ENCODE data around the gene SMIM14.

DNA sequence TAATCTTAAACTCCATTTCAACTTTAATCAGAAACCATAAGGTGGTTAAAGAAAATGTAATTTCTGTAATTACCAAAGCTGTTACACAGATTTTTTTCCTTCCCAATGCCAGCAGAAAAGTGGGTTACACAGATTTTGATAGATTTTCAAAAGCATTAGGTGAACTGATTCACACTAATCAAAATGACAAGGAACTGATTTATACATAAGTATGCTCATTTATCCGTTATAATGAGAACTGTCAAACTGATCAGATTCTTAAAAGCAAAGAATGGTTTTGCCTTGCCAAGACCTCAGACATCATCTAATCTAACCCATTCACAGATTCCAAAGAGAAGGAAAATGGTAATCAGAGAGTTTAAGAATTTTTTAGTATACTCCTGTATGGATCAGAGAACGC, 116.6 kb downstream of the SMIM14 start:
- TF ChIP-seq, protein P1, sequence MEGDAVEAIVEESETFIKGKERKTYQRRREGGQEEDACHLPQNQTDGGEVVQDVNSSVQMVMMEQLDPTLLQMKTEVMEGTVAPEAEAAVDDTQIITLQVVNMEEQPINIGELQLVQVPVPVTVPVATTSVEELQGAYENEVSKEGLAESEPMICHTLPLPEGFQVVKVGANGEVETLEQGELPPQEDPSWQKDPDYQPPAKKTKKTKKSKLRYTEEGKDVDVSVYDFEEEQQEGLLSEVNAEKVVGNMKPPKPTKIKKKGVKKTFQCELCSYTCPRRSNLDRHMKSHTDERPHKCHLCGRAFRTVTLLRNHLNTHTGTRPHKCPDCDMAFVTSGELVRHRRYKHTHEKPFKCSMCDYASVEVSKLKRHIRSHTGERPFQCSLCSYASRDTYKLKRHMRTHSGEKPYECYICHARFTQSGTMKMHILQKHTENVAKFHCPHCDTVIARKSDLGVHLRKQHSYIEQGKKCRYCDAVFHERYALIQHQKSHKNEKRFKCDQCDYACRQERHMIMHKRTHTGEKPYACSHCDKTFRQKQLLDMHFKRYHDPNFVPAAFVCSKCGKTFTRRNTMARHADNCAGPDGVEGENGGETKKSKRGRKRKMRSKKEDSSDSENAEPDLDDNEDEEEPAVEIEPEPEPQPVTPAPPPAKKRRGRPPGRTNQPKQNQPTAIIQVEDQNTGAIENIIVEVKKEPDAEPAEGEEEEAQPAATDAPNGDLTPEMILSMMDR (IDR thresholded peaks at IDR 0.05; ENCODE audit: low read depth, low read length, poor library complexity, severe bottlenecking), result no peak
- no peak for TF ChIP-seq EZH2phosphoT487 (IDR thresholded peaks at IDR 0.05; ENCODE audit: borderline replicate concordance, low read length)
